ENCODE measurements around the gene OSBPL1A. TPM values are rescaled to one million over a fixed set of nuclear protein-coding genes. Genes with fewer than 3 reads are reported as not detected.

The OSBPL1A gene
- total RNA-seq, result 49.4 TPM
- long read RNA-seq, transcript OSBPL1A-204 (14 exons, 3,317 nt), result major isoform, 78 of 146 reads
- long read RNA-seq, partial matches to known transcripts, result 48 of 146 reads
- long read RNA-seq, other reads (novel, unspliced or antisense), result 20 of 146 reads

DNA sequence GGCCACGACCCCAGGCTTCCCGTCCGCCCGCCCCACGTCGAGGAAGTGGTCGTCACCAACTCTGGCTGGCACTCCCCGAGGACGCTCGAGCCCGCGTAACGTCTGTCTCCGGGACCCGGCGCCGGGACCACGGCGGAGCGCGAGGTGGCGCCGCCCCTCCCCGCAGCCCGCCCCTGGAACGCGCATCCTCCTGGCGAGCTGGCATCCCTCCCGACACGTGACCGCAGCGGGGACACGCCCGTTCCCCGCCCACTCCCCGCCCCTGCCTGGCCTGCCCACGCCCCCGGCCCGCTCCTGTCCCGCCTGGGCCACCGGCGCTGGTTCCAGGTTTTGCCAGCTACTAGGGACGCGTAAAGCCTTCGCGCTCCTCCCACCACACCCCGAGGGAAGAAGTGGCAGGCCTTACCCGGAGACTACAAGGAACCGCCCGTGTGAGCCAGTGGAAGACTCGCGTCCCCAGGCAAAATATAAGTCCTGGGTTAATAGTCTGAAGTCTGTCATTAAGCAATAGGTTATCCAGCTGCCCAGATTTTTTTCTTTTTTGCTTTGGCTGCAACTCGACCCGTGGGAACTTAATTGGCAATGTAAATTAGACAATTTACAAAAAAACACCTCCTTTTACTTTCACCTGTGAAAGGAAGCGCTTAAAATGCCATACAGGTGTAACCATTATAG lies at the start of gene OSBPL1A:
OSBPL1A (minus strand) TSS at position 131 of the 675 bp plus-strand sequence. CDS start 20,291 bp downstream, outside the sequence.
- DNase-seq (ENCODE audit: low spot score), result peak; percentile 98
- intact Hi-C loops (cut with DNase I), result loop anchor here (5.0 kb wide), 1 partner anchor 954 kb away; the partner anchor contains the start of gene ZNF521

- intact Hi-C loops (cut with DNase I), result no loop called here
- DNase-seq (ENCODE audit: low spot score), result no peak
These were observed 49.4 kb upstream of the OSBPL1A start for GRCh38 chr18:24446953-24447538.

DNA sequence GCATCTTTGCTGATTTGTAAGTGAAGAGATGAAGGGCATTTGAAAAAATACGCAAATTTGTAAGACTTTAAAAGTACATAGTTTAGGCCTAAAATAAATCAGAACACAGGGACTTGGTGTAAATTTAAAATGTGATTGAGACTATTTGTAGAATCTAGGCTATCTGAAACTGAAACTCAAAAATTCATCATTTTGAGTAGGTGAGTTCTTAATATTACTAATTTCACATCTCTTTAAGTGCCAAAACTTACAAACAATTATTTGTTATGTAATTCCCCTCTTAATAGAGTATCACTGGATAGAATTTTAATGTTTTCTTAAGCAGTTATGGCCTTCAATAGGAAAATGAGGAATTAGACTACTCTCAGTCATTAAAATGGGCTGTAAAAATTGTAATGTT lies 48.8 kb upstream of the OSBPL1A start:
- intact Hi-C loops (cut with DNase I), result no loop called here
- no peak for DNase-seq (ENCODE audit: low spot score)

- intact Hi-C loops (cut with DNase I), result no loop called here
- DNase-seq (ENCODE audit: low spot score), result no peak
These were observed 46.2 kb upstream of the OSBPL1A start for GRCh38 chr18:24443870-24444269.

- intact Hi-C loops (cut with DNase I), result no loop called here
- no peak for DNase-seq (ENCODE audit: low spot score)
These were observed 39.3 kb upstream of the OSBPL1A start for GRCh38 chr18:24436939-24437338.

- no peak for DNase-seq (ENCODE audit: low spot score)
- intact Hi-C loops (cut with DNase I), result no loop called here
These were observed 35.0 kb upstream of the OSBPL1A start for GRCh38 chr18:24432618-24433017.

DNA sequence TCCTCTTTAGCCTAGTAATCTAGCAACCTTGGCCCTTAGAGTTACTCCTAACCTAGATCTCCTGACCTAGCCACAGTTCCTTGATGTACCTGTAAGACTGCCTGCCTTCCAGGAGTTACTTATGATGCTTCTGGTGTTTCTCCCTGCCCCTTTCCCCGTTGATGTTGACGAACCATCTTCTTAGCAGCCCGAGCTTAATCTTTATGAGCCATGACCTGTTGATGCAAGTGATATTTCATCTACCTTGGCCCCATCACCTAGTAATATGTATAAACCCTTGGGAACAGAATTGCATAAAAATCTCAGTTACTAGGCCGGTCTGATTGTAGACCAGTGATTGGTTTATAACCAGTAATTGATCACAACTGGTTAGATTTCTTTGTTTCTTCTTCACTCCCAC lies 31.6 kb upstream of the OSBPL1A start:
- DNase-seq (ENCODE audit: low spot score), result no peak
- intact Hi-C loops (cut with DNase I), result loop anchor here (10.0 kb wide), 1 partner anchor 234 kb away; no protein-coding TSS in a partner anchor

- DNase-seq (ENCODE audit: low spot score), result no peak
- intact Hi-C loops (cut with DNase I), result loop anchor here (10.0 kb wide), 1 partner anchor 234 kb away; no protein-coding TSS in a partner anchor
These were observed 31.1 kb upstream of the OSBPL1A start for GRCh38 chr18:24428709-24429108.

DNA sequence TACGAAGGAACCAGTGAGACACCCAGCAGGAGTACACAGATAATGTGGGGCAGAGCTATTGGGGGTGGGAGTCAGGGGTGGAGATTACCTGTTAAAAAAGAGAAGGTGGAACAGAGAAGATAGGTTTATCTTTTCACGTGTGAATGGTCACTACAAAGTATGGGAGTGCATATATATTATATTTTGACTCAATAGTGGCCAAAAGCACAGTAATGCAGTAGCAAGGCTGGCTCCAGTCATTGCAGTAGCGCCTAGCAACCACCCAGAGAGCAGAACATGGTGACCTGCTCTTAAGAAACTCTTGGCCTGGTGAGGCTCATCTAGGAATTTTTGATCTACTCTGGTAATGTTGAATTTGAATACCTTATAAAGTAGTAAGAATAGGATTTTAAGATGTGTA lies 29.9 kb upstream of the OSBPL1A start:
- intact Hi-C loops (cut with DNase I), result loop anchor here (10.0 kb wide), 1 partner anchor 233 kb away; no protein-coding TSS in a partner anchor
- DNase-seq (ENCODE audit: low spot score), result no peak

GRCh38 chr18:24426398-24427294 lies 29.0 kb upstream of the OSBPL1A start, which contains the start of gene IMPACT:
IMPACT (plus strand) TSS chr18:24426670; CDS start chr18:24426757, 87 bp downstream.
- DNase-seq (ENCODE audit: low spot score), result peak; percentile 90
- intact Hi-C loops (cut with DNase I), result loop anchor here (10.0 kb wide), 1 partner anchor 232 kb away; no protein-coding TSS in a partner anchor

DNA sequence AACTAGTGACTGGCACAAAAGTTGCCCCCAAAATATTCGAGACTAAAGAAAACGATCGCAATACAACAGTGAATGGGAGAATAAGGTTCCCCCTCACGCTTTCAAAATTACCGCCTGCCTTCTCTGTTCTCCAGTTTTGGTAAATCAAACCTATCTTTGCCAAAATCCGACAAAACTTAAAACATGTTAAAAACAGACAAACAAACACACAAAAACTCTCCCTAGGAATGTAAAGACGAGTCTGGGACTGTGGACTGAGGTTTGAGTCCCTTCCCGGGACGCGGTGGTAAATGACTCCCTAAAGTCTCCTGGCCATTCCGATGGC lies 28.4 kb upstream of the OSBPL1A start:
- DNase-seq (ENCODE audit: low spot score), result no peak
- intact Hi-C loops (cut with DNase I), result loop anchor here (10.0 kb wide), 1 partner anchor 231 kb away; no protein-coding TSS in a partner anchor

DNA sequence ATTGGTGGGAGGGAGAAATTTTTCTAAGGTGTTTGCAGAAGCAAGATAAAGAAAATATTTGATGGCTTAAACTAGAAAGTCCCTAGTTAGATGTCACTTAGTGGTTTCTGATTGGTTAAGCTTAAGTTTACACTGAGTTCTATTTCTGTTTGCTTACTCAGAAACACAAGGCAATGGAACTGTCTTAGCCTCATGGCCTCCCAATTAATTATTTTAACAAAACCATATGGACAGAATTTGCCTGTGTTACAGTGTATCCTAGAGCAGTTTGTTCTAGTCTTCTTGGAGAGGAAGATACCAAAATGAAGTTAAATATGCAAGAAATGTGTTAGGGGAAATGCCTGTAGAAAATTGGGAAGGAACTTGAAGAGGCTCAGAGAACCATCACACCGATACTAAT lies 24.2 kb upstream of the OSBPL1A start:
- intact Hi-C loops (cut with DNase I), result loop anchor here (5.0 to 10.0 kb wide), 2 partner anchors 50 to 227 kb away; no protein-coding TSS in a partner anchor

GRCh38 chr18:24420551-24420950 lies 22.9 kb upstream of the OSBPL1A start:
- intact Hi-C loops (cut with DNase I), result loop anchor here (5.0 to 10.0 kb wide), 2 partner anchors 48 to 226 kb away; no protein-coding TSS in a partner anchor
- DNase-seq (ENCODE audit: low spot score), result no peak

More for the DNA sequence above, 24.2 kb upstream of the OSBPL1A start:
- no peak for DNase-seq (ENCODE audit: low spot score)

DNA sequence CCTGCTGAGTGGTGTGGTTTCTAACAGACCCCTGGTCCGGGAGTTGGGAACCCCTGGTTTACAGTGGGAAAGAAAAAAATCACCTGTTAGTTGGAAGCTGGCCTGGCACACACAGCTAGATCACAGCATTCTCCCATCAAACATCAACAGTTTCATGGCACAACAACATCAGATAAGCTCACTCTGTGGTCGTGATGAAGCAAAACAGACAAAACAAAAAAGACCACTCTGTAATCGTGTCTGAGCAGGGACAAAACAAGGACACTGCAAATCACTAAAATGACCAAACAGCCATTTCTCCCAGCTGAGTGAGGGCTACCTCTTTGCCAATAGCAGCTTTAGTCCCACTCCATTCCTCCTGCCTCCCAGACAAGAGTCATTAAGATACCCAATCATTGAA lies 19.9 kb upstream of the OSBPL1A start:
- intact Hi-C loops (cut with DNase I), result no loop called here
- no peak for DNase-seq (ENCODE audit: low spot score)

GRCh38 chr18:24414349-24415003 lies 16.9 kb upstream of the OSBPL1A start:
- intact Hi-C loops (cut with DNase I), result no loop called here
- no peak for DNase-seq (ENCODE audit: low spot score)

- intact Hi-C loops (cut with DNase I), result no loop called here
- no peak for DNase-seq (ENCODE audit: low spot score)
These were observed 15.5 kb upstream of the OSBPL1A start for GRCh38 chr18:24413148-24413547.

GRCh38 chr18:24408496-24408895 lies 10.9 kb upstream of the OSBPL1A start:
- intact Hi-C loops (cut with DNase I), result no loop called here
- DNase-seq (ENCODE audit: low spot score), result no peak

- intact Hi-C loops (cut with DNase I), result no loop called here
- no peak for DNase-seq (ENCODE audit: low spot score)
These were observed 7.0 kb upstream of the OSBPL1A start for GRCh38 chr18:24404591-24404990.

DNA sequence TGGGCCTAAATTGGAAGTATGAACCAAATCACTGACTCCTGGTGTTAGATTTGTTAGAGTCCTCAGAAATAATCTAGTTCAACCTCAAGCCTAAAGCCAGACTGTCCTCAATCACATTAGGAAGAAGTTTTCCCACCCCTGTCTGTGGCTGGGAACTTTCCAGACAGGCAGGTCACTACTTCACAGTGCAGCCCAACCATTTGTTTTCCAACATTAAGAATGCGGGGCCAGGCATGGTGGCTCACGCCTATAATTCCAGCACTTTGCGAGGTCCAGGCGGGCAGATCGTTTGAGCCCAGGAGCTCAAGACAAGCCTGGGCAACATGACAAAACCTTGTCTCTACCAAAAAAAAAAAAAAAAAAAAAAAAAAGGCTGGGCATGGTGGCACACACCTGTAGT lies 5.5 kb upstream of the OSBPL1A start:
- DNase-seq (ENCODE audit: low spot score), result no peak
- intact Hi-C loops (cut with DNase I), result no loop called here

Data from cardiac septum (tissue), 1 donor.